Coronary artery (tissue), 2 donors: ENCODE measurements around the gene HDAC11.

Source experiments
- DNase-seq: peaks from one replicate; pipeline ENCODE4 v3.0.0-alpha.2; 2017; ENCODE audit warnings: low spot score
- H3K27ac ChIP-seq, 2 donors: fragments of 200-600 bp; sonication (generic); one replicate each; pipeline ENCODE4 v1.5.1; 2016 to 2019
- H3K4me3 ChIP-seq: fragments of 200-600 bp; sonication (generic); 2 replicates; pipeline ENCODE4 v1.5.1; 2016; ENCODE audit warnings: mild to moderate bottlenecking, moderate library complexity
- CTCF ChIP-seq: fragments of 200-600 bp; sonication (generic); IDR thresholded peaks from one replicate; pipeline ENCODE4 v1.5.1; 2019; ENCODE audit warnings: antibody characterized with exemption

The HDAC11 gene

DNA sequence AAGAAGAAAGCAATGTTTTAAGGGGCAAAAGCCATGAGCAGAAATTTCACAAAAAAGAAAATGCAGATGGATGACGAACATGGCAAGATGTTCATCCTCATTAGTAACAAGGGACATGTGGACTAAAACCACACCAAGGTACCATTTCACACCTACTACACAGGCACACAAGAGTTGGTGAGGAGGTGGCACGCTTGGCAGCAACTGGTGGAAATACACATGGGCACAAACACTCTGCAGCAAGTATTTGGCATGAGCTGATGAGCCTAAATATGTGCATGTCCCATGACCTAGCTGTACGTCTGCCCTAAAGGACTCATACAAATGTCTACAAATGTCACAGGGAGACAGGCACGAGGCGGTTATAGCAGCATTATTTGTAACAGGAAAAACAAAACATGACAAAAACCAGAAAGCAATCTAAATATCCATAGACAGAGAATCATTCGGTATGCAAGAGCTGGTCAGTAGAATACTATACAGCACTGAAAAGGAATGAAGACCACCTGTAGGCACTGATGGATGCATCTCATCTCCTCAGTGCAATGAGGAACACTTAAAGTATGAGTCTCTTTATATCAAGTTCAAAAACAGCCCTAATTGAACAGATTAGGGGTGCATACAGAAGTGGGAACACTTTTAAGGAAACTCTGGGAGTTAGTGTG lies 57.3 kb downstream of the HDAC11 start:
- TF ChIP-seq CTCF: no peak
- H3K4me3 ChIP-seq: no peak overlapping the region
- DNase-seq: no peak
- peak overlapping the region; percentile 50 to 87 for H3K27ac ChIP-seq

DNA sequence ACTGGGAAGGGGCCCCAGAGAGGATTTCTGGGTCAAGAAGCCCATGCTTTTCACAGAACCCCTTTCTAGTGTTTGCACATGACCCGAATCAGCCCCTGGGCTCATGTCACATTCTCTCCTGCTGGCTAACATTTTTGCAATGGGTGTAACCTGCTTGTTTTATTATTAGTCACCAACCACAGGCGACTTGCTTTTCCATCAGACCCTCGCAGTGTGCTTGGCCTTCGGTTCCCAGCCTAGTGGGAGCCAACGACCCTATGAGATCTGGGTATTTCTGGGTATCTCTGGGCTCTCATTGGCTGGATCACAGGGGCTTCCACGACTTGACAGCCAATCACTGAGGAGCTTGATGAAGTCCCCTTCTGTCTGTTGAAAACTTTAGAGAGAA lies 57.8 kb downstream of the HDAC11 start:
- TF ChIP-seq CTCF: no peak
- Histone ChIP-seq H3K27ac (peak overlapping the region; percentile 52 to 87), H3K4me3 (no peak overlapping the region)
- DNase-seq: no peak

GRCh38 chr3:13538520-13539291 lies 58.6 kb downstream of the HDAC11 start:
- no peak for TF ChIP-seq CTCF
- peak; percentile 67 for DNase-seq
- Histone ChIP-seq H3K4me3 (no peak overlapping the region), H3K27ac (peak overlapping the region; percentile 52 to 87)

- Histone ChIP-seq H3K4me3 (no peak overlapping the region), H3K27ac (peak overlapping the region; percentile 9 to 87)
- no peak for DNase-seq
- TF ChIP-seq CTCF: no peak
These were observed 59.2 kb downstream of the HDAC11 start for GRCh38 chr3:13539292-13539638.

- TF ChIP-seq CTCF: no peak
- DNase-seq: no peak
- no peak overlapping the region for H3K4me3 ChIP-seq
- peak overlapping the region; percentile 55 to 87 for H3K27ac ChIP-seq
These were observed 59.6 kb downstream of the HDAC11 start for GRCh38 chr3:13539671-13540070.

- TF ChIP-seq CTCF: no peak
- Histone ChIP-seq H3K4me3 (no peak overlapping the region), H3K27ac (peak overlapping the region; percentile 55 to 87)
- DNase-seq: no peak
These were observed 60.3 kb downstream of the HDAC11 start for GRCh38 chr3:13540297-13540995.
